A673 (cell line): ENCODE data around the gene KCNIP4. TPM values are rescaled to one million over a fixed set of nuclear protein-coding genes. Genes with fewer than 3 reads are reported as not detected.

ENCODE experiments used
- BruUV-seq: library from RNA; stranded (reverse); fragments of 400-500 nt; replicated peaks from 2 replicates; lab custom pipeline; 2021; lab: Mats Ljungman, UMichigan
- CTCF ChIA-PET: fragments of 300-600 bp; sonication (Branson Sonifier 250); formaldehyde crosslinking; loops from one replicate; lab custom pipeline; 2022; ENCODE audit warnings: antibody characterized with exemption; lab: Charles Lee
- POLR2A ChIA-PET: fragments of 300-600 bp; sonication (Branson Sonifier 250); formaldehyde crosslinking; loops from one replicate; lab custom pipeline; 2022; ENCODE audit warnings: antibody characterized with exemption; ENCODE audit not compliant: low non-redundant PET; lab: Charles Lee
- DNase-seq: peaks from one replicate; pipeline ENCODE4 v3.0.0-alpha.2; 2015; ENCODE audit warnings: low spot score
- H3K27ac ChIP-seq: fragments of 200-600 bp; sonication (generic); 2 replicates; pipeline ENCODE4 v1.5.1; 2016; ENCODE audit warnings: mixed run types, low read depth, mild to moderate bottlenecking, mixed read lengths, antibody characterized with exemption, low read length; ENCODE audit not compliant: poor library complexity, severe bottlenecking
- H3K27me3 ChIP-seq: fragments of 200-600 bp; sonication (generic); replicated peaks from 2 replicates; pipeline ENCODE4 v1.6.1; 2017; ENCODE audit warnings: mixed run types, low read depth, mild to moderate bottlenecking, mixed read lengths, antibody characterized with exemption, low read length; ENCODE audit not compliant: insufficient read depth, poor library complexity
- H3K36me3 ChIP-seq: fragments of 200-600 bp; sonication (generic); 2 replicates; pipeline ENCODE4 v1.6.1; 2016; ENCODE audit warnings: mixed run types, mild to moderate bottlenecking, mixed read lengths, antibody characterized with exemption, low read length; ENCODE audit not compliant: insufficient read depth, poor library complexity, severe bottlenecking
- H3K4me1 ChIP-seq: fragments of 200-600 bp; sonication (generic); 2 replicates; pipeline ENCODE4 v1.6.1; 2017; ENCODE audit warnings: mixed run types, mild to moderate bottlenecking, mixed read lengths, antibody characterized with exemption, low read length; ENCODE audit not compliant: insufficient read depth, poor library complexity, severe bottlenecking
- H3K4me3 ChIP-seq: fragments of 200-600 bp; sonication (generic); 2 replicates; pipeline ENCODE4 v1.5.1; 2016; ENCODE audit warnings: low read depth, mixed run types, mild to moderate bottlenecking, mixed read lengths, low read length; ENCODE audit not compliant: poor library complexity, severe bottlenecking
- H3K9me3 ChIP-seq: fragments of 200-600 bp; sonication (generic); 2 replicates; pipeline ENCODE4 v1.6.1; 2016; ENCODE audit warnings: mixed run types, low read depth, mild to moderate bottlenecking, mixed read lengths, antibody characterized with exemption, low read length; ENCODE audit not compliant: poor library complexity, severe bottlenecking
- EZH2 ChIP-seq: fragments of 200-600 bp; sonication (generic); IDR thresholded peaks from 2 replicates; pipeline ENCODE4 v1.6.1; 2017; ENCODE audit warnings: borderline replicate concordance, low read depth, mild to moderate bottlenecking, mixed read lengths, antibody characterized with exemption, low read length; ENCODE audit not compliant: poor library complexity, severe bottlenecking
- intact Hi-C: fragments of 100-400 bp; cut with micrococcal nuclease; formaldehyde crosslinking; loops from one replicate; pipeline ENCODE4 v1.10.0; 2022; ENCODE audit not compliant: unreplicated experiment
- total RNA-seq: library from RNA; stranded (reverse); gene quantifications from 2 replicates; pipeline ENCODE4 v1.2.3, GENCODE V29; 2021
- TF ChIP-seq, protein P1 (sequence below): fragments of 300-800, 200-600 bp; sonication (generic); conservative IDR thresholded peaks from 2 replicates; pipeline ENCODE4 v1.5.1; 2017; ENCODE audit warnings: low read depth, mild to moderate bottlenecking, antibody characterized with exemption, low read length, moderate library complexity, mixed read lengths

KCNIP4 gene
- total RNA-seq, 1 experiment from 2014 or later: not detected

DNA sequence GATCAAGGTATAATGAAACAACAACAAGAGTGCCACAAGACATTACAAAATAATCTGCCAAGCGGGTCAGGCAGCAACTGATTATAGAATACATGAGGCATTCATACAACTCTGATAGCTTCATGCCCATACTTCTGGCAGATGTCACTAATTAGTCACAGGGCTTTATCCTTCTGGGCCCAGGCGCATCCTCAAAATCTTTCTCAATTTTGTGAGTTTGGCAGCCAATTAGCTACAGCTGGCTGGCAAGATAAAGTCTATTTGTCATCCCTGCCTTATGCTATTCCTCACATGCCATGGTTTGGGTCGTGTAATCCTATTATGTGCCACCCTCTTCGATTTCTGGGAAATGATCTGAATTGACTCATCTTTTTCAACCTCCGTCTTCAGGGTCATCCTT, 994.0 kb downstream of the KCNIP4 start:
- CTCF ChIA-PET: no interaction called here
- peak; percentile 80 for DNase-seq
- TF ChIP-seq, protein P1, sequence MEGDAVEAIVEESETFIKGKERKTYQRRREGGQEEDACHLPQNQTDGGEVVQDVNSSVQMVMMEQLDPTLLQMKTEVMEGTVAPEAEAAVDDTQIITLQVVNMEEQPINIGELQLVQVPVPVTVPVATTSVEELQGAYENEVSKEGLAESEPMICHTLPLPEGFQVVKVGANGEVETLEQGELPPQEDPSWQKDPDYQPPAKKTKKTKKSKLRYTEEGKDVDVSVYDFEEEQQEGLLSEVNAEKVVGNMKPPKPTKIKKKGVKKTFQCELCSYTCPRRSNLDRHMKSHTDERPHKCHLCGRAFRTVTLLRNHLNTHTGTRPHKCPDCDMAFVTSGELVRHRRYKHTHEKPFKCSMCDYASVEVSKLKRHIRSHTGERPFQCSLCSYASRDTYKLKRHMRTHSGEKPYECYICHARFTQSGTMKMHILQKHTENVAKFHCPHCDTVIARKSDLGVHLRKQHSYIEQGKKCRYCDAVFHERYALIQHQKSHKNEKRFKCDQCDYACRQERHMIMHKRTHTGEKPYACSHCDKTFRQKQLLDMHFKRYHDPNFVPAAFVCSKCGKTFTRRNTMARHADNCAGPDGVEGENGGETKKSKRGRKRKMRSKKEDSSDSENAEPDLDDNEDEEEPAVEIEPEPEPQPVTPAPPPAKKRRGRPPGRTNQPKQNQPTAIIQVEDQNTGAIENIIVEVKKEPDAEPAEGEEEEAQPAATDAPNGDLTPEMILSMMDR: no peak
- no peak for TF ChIP-seq EZH2
- no peaks in the 10 kb centered on the region for H3K36me3 ChIP-seq
- POLR2A ChIA-PET: no interaction called here
- no peak overlapping the region for H3K4me3 ChIP-seq
- no peak overlapping the region for H3K27ac ChIP-seq
- no peaks in the 10 kb centered on the region for H3K27me3 ChIP-seq
- no TSS peak for BruUV-seq
- intact Hi-C loops: no loop called here
- H3K9me3 ChIP-seq: no peaks in the 10 kb centered on the region
- H3K4me1 ChIP-seq: no peaks in the 10 kb centered on the region

DNA sequence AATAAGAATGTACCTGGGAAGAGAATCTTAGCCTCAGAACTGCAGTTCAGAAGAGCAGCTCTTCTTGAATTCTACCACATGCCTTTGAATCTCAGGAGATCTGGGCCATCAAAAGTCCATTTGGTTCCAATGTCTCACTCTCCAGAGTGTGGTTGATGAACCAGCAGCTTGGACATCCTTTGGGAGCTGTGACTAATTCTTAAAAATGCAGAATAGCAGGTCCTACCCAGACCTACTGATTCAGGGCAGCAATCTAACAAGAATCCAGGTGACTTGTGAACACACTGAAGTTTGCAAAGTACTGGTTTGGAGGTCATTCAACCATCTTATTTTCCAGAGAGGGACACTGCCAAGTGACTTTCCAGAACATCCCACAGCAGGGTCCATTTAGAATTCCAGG, 1003.6 kb downstream of the KCNIP4 start:
- CTCF ChIA-PET: no interaction called here
- Histone ChIP-seq H3K27ac (no peak overlapping the region), H3K36me3 (no peaks in the 10 kb centered on the region), H3K4me1 (no peaks in the 10 kb centered on the region), H3K4me3 (no peak overlapping the region), H3K9me3 (no peaks in the 10 kb centered on the region), H3K27me3 (no peaks in the 10 kb centered on the region)
- TF ChIP-seq EZH2: no peak
- TF ChIP-seq, protein P1: no peak
- intact Hi-C loops: no loop called here
- no peak for DNase-seq
- no TSS peak for BruUV-seq
- POLR2A ChIA-PET: no interaction called here

DNA sequence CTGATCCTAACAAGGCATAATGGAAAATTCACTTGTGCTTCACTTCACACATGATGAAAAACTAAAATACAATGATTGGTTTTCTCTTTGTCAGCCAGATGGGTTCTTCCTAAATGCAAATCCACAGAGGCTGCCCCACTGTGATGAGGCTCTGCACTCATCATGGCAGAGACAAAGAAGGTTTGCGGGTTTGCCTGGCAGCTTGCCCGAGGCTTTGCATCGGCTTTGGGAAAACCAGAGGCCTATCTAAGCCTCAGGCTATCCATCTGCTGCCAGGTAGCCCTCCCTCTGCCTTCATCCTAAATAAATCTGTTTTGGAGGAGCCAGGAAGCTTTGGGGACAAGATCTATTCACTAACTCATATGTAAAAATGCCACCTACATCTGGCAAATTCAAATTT, 1004.1 kb downstream of the KCNIP4 start:
- Histone ChIP-seq H3K4me1 (no peaks in the 10 kb centered on the region), H3K36me3 (no peaks in the 10 kb centered on the region), H3K27ac (no peak overlapping the region), H3K4me3 (no peak overlapping the region), H3K9me3 (no peaks in the 10 kb centered on the region), H3K27me3 (no peaks in the 10 kb centered on the region)
- CTCF ChIA-PET: no interaction called here
- no peak for DNase-seq
- intact Hi-C loops: no loop called here
- TF ChIP-seq, protein P1: no peak
- TF ChIP-seq EZH2: no peak
- BruUV-seq: no TSS peak
- POLR2A ChIA-PET: no interaction called here
